DMS153 treated with DMSO at 0.1 percent for 48 hours (cell line): ENCODE results near the gene MTRFR.
A peak's percentile ranks its signal among the peaks of the same experiment; 100 is the strongest.
"Not testable (repeated sequence)": the region's sequence is repeated elsewhere in the genome, so short reads cannot be mapped to it uniquely, and the experiment has no call there.

Experiments used
- DNase-seq: peaks from one replicate; lab custom pipeline; 2025; ENCODE audit not compliant: unreplicated experiment; lab: John Stamatoyannopoulos, UW

The MTRFR gene

GRCh38 chr12:123232807-123233504, at the start of gene MTRFR, which contains the start of gene MPHOSPH9:
MTRFR (plus strand) TSS chr12:123233436; CDS start chr12:123253675, 20,239 bp downstream.
MPHOSPH9 (minus strand) TSS chr12:123233141; CDS start chr12:123230364, 2,777 bp downstream.
- DNase-seq = peak; percentile 99

GRCh38 chr12:123187637-123188036, 45.6 kb upstream of the MTRFR start:
- no peak for DNase-seq

GRCh38 chr12:123199936-123200335, 33.3 kb upstream of the MTRFR start:
- no peak for DNase-seq

GRCh38 chr12:123200414-123200813, 32.8 kb upstream of the MTRFR start:
- DNase-seq = no peak

- not testable (repeated sequence) for DNase-seq
These were observed 26.4 kb upstream of the MTRFR start for GRCh38 chr12:123206794-123207193.

- not testable (repeated sequence) for DNase-seq
These were observed 25.4 kb upstream of the MTRFR start for GRCh38 chr12:123207815-123208214.

- DNase-seq = no peak
These were observed 10.0 kb upstream of the MTRFR start for GRCh38 chr12:123223241-123223668.

- no peak for DNase-seq
These were observed 7.8 kb upstream of the MTRFR start for GRCh38 chr12:123225443-123225842.

- no peak for DNase-seq
These were observed 5.5 kb upstream of the MTRFR start for GRCh38 chr12:123227581-123228258.

- no peak for DNase-seq
These were observed 4.2 kb upstream of the MTRFR start for GRCh38 chr12:123229051-123229450.

GRCh38 chr12:123231931-123232330, 1.3 kb upstream of the MTRFR start:
- DNase-seq = no peak

GRCh38 chr12:123232472-123232806, 797 bp upstream of the MTRFR start:
- no peak for DNase-seq

- DNase-seq = no peak
These were observed 471 bp downstream of the MTRFR start for GRCh38 chr12:123233505-123234308.

GRCh38 chr12:123237646-123238329, 4.6 kb downstream of the MTRFR start:
- DNase-seq = peak; percentile 51

- no peak for DNase-seq
These were observed 5.1 kb downstream of the MTRFR start for GRCh38 chr12:123238330-123238682.

GRCh38 chr12:123238961-123239360, 5.7 kb downstream of the MTRFR start:
- no peak for DNase-seq

- peak; percentile 41 for DNase-seq
These were observed 9.1 kb downstream of the MTRFR start for GRCh38 chr12:123242116-123242904.

- no peak for DNase-seq
These were observed 10.5 kb downstream of the MTRFR start for GRCh38 chr12:123243671-123244262.

GRCh38 chr12:123245678-123246077, 12.4 kb downstream of the MTRFR start:
- no peak for DNase-seq

- DNase-seq = not testable (repeated sequence)
These were observed 14.9 kb downstream of the MTRFR start for GRCh38 chr12:123248129-123248528.
